Fibroblast of mammary gland (primary cell): ENCODE measurements around the gene CEACAM4.
"Not testable (repeated sequence)": the region's sequence is repeated elsewhere in the genome, so short reads cannot be mapped to it uniquely, and the experiment has no call there.

ENCODE experiments used
- DNase-seq: peaks from one replicate; pipeline ENCODE4 v3.0.0-alpha.2; 2010; ENCODE audit warnings: low read depth
- H3K4me3 ChIP-seq: 2 replicates; pipeline ENCODE4 v1.5.1; 2011; ENCODE audit warnings: low read depth, mild to moderate bottlenecking, low read length, moderate library complexity; ENCODE audit not compliant: control insufficient read depth
- CTCF ChIP-seq: conservative IDR thresholded peaks from 2 replicates; pipeline ENCODE4 v1.5.1; 2011; ENCODE audit warnings: low read depth, low read length, inconsistent platforms; ENCODE audit not compliant: control insufficient read depth, insufficient read depth

The CEACAM4 gene

GRCh38 chr19:41626877-41627276 lies at the start of gene CEACAM4:
CEACAM4 (minus strand) TSS chr19:41627074; CDS start chr19:41626963, 111 bp downstream.
- H3K4me3 ChIP-seq: no peak within 1 kb of the TSS
- DNase-seq: no peak
- TF ChIP-seq CTCF: no peak

- DNase-seq: no peak
- H3K4me3 ChIP-seq: no peak overlapping the region
- TF ChIP-seq CTCF: no peak
Measured at GRCh38 chr19:41671486-41671885, 44.6 kb upstream of the CEACAM4 start.

GRCh38 chr19:41670755-41671154 lies 43.9 kb upstream of the CEACAM4 start:
- DNase-seq: no peak
- no peak overlapping the region for H3K4me3 ChIP-seq
- TF ChIP-seq CTCF: no peak

GRCh38 chr19:41668315-41668714 lies 41.4 kb upstream of the CEACAM4 start:
- DNase-seq: no peak
- no peak overlapping the region for H3K4me3 ChIP-seq
- TF ChIP-seq CTCF: no peak

GRCh38 chr19:41666075-41666474 lies 39.2 kb upstream of the CEACAM4 start:
- TF ChIP-seq CTCF: no peak
- no peak for DNase-seq
- no peak overlapping the region for H3K4me3 ChIP-seq

- no peak for TF ChIP-seq CTCF
- no peak for DNase-seq
- no peak overlapping the region for H3K4me3 ChIP-seq
Measured at GRCh38 chr19:41657157-41657556, 30.3 kb upstream of the CEACAM4 start.

- H3K4me3 ChIP-seq, DNase-seq: not testable (repeated sequence)
Measured at GRCh38 chr19:41656756-41657155, 29.9 kb upstream of the CEACAM4 start.
